NCI-H1930 (cell line): ENCODE results near the gene KCNG1.
A peak's percentile ranks its signal among the peaks of the same experiment; 100 is the strongest.
"Not testable (repeated sequence)": the region's sequence is repeated elsewhere in the genome, so short reads cannot be mapped to it uniquely, and the experiment has no call there.

Experiments used
- DNase-seq, 2 experiments: peaks; one replicate each; lab custom pipeline; 2025; lab: John Stamatoyannopoulos, UW

Gene KCNG1

GRCh38 chr20:50982363-50982762 lies 40.5 kb downstream of the KCNG1 start:
- DNase-seq, result no peak

GRCh38 chr20:50981714-50982048 lies 41.2 kb downstream of the KCNG1 start:
- no peak for DNase-seq

GRCh38 chr20:50980851-50981713 lies 41.8 kb downstream of the KCNG1 start:
- DNase-seq, result peak; percentile 30 to 70

- no peak for DNase-seq
Measured at GRCh38 chr20:50980071-50980681, 42.7 kb downstream of the KCNG1 start.

- DNase-seq, result not testable (repeated sequence)
Measured at GRCh38 chr20:50978533-50978932, 44.4 kb downstream of the KCNG1 start.

GRCh38 chr20:50977066-50978021 lies 45.6 kb downstream of the KCNG1 start:
- DNase-seq, result no peak

GRCh38 chr20:50975701-50976330 lies 47.1 kb downstream of the KCNG1 start:
- no peak for DNase-seq

GRCh38 chr20:50969912-50970311 lies 53.0 kb downstream of the KCNG1 start:
- no peak for DNase-seq

GRCh38 chr20:50969435-50969834 lies 53.5 kb downstream of the KCNG1 start:
- DNase-seq, result no peak

- DNase-seq, result no peak
Measured at GRCh38 chr20:50968289-50968688, 54.6 kb downstream of the KCNG1 start.

GRCh38 chr20:50967586-50967985 lies 55.3 kb downstream of the KCNG1 start:
- no peak for DNase-seq

GRCh38 chr20:50959543-50960126 lies 63.3 kb downstream of the KCNG1 start:
- DNase-seq, result no peak

- peak; percentile 78 to 94 for DNase-seq
Measured at GRCh38 chr20:50958615-50959542, 64.0 kb downstream of the KCNG1 start, which contains the start of gene MOCS3. MOCS3 (plus strand) TSS chr20:50958818; CDS start chr20:50958843, 25 bp downstream.

- DNase-seq, result peak; percentile 78 to 94
Measured at GRCh38 chr20:50957798-50958614, 64.9 kb downstream of the KCNG1 start, which contains the start of gene DPM1. DPM1 (minus strand) TSS chr20:50958532; CDS start chr20:50958523, 9 bp downstream.

GRCh38 chr20:50957276-50957675 lies 65.6 kb downstream of the KCNG1 start:
- no peak for DNase-seq

- DNase-seq, result no peak
Measured at GRCh38 chr20:50953821-50954220, 69.1 kb downstream of the KCNG1 start.
